HEK293 (cell line): Measurements from ENCODE around the gene ARHGAP45.

ENCODE experiments used
- ATF2 ChIP-seq: fragments of 450-650 bp; formaldehyde crosslinking; IDR thresholded peaks from 2 replicates; pipeline ENCODE4 v1.5.1; 2016; ENCODE audit warnings: missing biosample characterization, missing genetic modification characterization, low read depth
- BCL11A ChIP-seq: fragments of 450-650 bp; formaldehyde crosslinking; IDR thresholded peaks from 2 replicates; pipeline ENCODE4 v1.5.1; 2016; ENCODE audit warnings: low read depth, missing biosample characterization, missing genetic modification characterization
- BCL6B ChIP-seq: fragments of 450-650 bp; formaldehyde crosslinking; IDR thresholded peaks from 2 replicates; pipeline ENCODE4 v1.5.1; 2017; ENCODE audit warnings: missing biosample characterization, missing genetic modification characterization
- ELK4 ChIP-seq: IDR thresholded peaks from 2 replicates; pipeline ENCODE4 v1.6.1; 2011; ENCODE audit warnings: mild to moderate bottlenecking, low read depth, low read length, borderline replicate concordance
- GLI2 ChIP-seq: fragments of 450-650 bp; formaldehyde crosslinking; IDR thresholded peaks from 2 replicates; pipeline ENCODE4; 2017; ENCODE audit warnings: missing biosample characterization, missing genetic modification characterization, low read depth, borderline replicate concordance
- HIC1 ChIP-seq: fragments of 450-650 bp; formaldehyde crosslinking; IDR thresholded peaks from 2 replicates; pipeline ENCODE4 v1.5.1; 2016; ENCODE audit warnings: missing biosample characterization, missing genetic modification characterization
- HOXC10 ChIP-seq: sonication (generic); formaldehyde crosslinking; IDR thresholded peaks from 2 replicates; pipeline ENCODE4 v1.8.1; 2023; ENCODE audit warnings: mild to moderate bottlenecking, missing genetic modification reagents
- MZF1 ChIP-seq: fragments of 450-650 bp; formaldehyde crosslinking; IDR thresholded peaks from 2 replicates; pipeline ENCODE4 v1.5.1; 2017; ENCODE audit warnings: missing biosample characterization, missing genetic modification characterization, borderline replicate concordance
- SETDB1 ChIP-seq: IDR thresholded peaks from one replicate; pipeline ENCODE4 v1.6.1; 2017; ENCODE audit warnings: mild to moderate bottlenecking, low read length, moderate library complexity, mixed read lengths; ENCODE audit not compliant: insufficient read length
- ZNF132 ChIP-seq: fragments of 450-650 bp; formaldehyde crosslinking; IDR thresholded peaks from 2 replicates; pipeline ENCODE4 v1.5.1; 2017; ENCODE audit warnings: missing biosample characterization, missing genetic modification characterization, borderline replicate concordance
- ZNF146 ChIP-seq: fragments of 450-650 bp; formaldehyde crosslinking; IDR thresholded peaks from 2 replicates; pipeline ENCODE4 v1.5.1; 2016; ENCODE audit warnings: missing biosample characterization, missing genetic modification characterization
- ZNF214 ChIP-seq: fragments of 450-650 bp; formaldehyde crosslinking; IDR thresholded peaks from 2 replicates; pipeline ENCODE4 v1.5.1; 2017; ENCODE audit warnings: missing biosample characterization, mild to moderate bottlenecking, missing genetic modification characterization, borderline replicate concordance
- ZNF23 ChIP-seq: fragments of 450-650 bp; formaldehyde crosslinking; IDR thresholded peaks from 2 replicates; pipeline ENCODE4 v1.5.1; 2016; ENCODE audit warnings: missing biosample characterization, missing genetic modification characterization, borderline replicate concordance
- ZNF302 ChIP-seq: fragments of 450-650 bp; formaldehyde crosslinking; IDR thresholded peaks from 2 replicates; pipeline ENCODE4 v1.5.1; 2016; ENCODE audit warnings: missing biosample characterization, missing genetic modification characterization, low read depth
- ZNF37A ChIP-seq: fragments of 450-650 bp; IDR thresholded peaks from 2 replicates; pipeline ENCODE4 v1.5.1; 2018; ENCODE audit warnings: missing biosample characterization, missing genetic modification characterization
- ZNF404 ChIP-seq: fragments of 450-650 bp; formaldehyde crosslinking; IDR thresholded peaks from 2 replicates; pipeline ENCODE4 v1.5.1; 2017; ENCODE audit warnings: missing biosample characterization, missing genetic modification characterization
- ZNF621 ChIP-seq: fragments of 450-650 bp; formaldehyde crosslinking; IDR thresholded peaks from 2 replicates; pipeline ENCODE4 v1.5.1; 2017; ENCODE audit warnings: missing biosample characterization, missing genetic modification characterization
- ZNF654 ChIP-seq: fragments of 450-650 bp; formaldehyde crosslinking; IDR thresholded peaks from 2 replicates; pipeline ENCODE4 v1.5.1; 2016; ENCODE audit warnings: low read depth, missing biosample characterization, missing genetic modification characterization
- ZSCAN23 ChIP-seq: fragments of 450-650 bp; formaldehyde crosslinking; IDR thresholded peaks from 2 replicates; pipeline ENCODE4 v1.5.1; 2016; ENCODE audit warnings: missing biosample characterization, missing genetic modification characterization
- TF ChIP-seq, protein P1 (sequence below): fragments of 450-650 bp; formaldehyde crosslinking; IDR thresholded peaks from 2 replicates; pipeline ENCODE4 v1.5.1; 2017; ENCODE audit warnings: missing biosample characterization, missing genetic modification characterization
- TF ChIP-seq, protein P2 (sequence below): fragments of 450-650 bp; formaldehyde crosslinking; IDR thresholded peaks from 2 replicates; pipeline ENCODE4 v1.5.1; 2016; ENCODE audit warnings: missing biosample characterization, missing genetic modification characterization
- TF ChIP-seq, protein P3 (sequence below): fragments of 450-650 bp; formaldehyde crosslinking; IDR thresholded peaks from 2 replicates; pipeline ENCODE4 v1.5.1; 2016; ENCODE audit warnings: missing biosample characterization, missing genetic modification characterization, low read depth

ARHGAP45 gene

GRCh38 chr19:1113030-1113985 is 46.3 kb downstream of the ARHGAP45 start (continued):
- TF ChIP-seq, protein P1, sequence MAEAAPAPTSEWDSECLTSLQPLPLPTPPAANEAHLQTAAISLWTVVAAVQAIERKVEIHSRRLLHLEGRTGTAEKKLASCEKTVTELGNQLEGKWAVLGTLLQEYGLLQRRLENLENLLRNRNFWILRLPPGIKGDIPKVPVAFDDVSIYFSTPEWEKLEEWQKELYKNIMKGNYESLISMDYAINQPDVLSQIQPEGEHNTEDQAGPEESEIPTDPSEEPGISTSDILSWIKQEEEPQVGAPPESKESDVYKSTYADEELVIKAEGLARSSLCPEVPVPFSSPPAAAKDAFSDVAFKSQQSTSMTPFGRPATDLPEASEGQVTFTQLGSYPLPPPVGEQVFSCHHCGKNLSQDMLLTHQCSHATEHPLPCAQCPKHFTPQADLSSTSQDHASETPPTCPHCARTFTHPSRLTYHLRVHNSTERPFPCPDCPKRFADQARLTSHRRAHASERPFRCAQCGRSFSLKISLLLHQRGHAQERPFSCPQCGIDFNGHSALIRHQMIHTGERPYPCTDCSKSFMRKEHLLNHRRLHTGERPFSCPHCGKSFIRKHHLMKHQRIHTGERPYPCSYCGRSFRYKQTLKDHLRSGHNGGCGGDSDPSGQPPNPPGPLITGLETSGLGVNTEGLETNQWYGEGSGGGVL = no peak
- TF ChIP-seq HOXC10 = no peak
- TF ChIP-seq ZNF654 = peak; percentile 64
- TF ChIP-seq, protein P2, sequence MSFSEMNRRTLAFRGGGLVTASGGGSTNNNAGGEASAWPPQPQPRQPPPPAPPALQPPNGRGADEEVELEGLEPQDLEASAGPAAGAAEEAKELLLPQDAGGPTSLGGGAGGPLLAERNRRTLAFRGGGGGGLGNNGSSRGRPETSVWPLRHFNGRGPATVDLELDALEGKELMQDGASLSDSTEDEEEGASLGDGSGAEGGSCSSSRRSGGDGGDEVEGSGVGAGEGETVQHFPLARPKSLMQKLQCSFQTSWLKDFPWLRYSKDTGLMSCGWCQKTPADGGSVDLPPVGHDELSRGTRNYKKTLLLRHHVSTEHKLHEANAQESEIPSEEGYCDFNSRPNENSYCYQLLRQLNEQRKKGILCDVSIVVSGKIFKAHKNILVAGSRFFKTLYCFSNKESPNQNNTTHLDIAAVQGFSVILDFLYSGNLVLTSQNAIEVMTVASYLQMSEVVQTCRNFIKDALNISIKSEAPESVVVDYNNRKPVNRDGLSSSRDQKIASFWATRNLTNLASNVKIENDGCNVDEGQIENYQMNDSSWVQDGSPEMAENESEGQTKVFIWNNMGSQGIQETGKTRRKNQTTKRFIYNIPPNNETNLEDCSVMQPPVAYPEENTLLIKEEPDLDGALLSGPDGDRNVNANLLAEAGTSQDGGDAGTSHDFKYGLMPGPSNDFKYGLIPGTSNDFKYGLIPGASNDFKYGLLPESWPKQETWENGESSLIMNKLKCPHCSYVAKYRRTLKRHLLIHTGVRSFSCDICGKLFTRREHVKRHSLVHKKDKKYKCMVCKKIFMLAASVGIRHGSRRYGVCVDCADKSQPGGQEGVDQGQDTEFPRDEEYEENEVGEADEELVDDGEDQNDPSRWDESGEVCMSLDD (tag by site-specific recombination) = peak; percentile 94
- TF ChIP-seq, protein P3, sequence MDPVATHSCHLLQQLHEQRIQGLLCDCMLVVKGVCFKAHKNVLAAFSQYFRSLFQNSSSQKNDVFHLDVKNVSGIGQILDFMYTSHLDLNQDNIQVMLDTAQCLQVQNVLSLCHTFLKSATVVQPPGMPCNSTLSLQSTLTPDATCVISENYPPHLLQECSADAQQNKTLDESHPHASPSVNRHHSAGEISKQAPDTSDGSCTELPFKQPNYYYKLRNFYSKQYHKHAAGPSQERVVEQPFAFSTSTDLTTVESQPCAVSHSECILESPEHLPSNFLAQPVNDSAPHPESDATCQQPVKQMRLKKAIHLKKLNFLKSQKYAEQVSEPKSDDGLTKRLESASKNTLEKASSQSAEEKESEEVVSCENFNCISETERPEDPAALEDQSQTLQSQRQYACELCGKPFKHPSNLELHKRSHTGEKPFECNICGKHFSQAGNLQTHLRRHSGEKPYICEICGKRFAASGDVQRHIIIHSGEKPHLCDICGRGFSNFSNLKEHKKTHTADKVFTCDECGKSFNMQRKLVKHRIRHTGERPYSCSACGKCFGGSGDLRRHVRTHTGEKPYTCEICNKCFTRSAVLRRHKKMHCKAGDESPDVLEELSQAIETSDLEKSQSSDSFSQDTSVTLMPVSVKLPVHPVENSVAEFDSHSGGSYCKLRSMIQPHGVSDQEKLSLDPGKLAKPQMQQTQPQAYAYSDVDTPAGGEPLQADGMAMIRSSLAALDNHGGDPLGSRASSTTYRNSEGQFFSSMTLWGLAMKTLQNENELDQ = no peak
- no peak for TF ChIP-seq ZNF214 (tag by site-specific recombination)
- TF ChIP-seq BCL11A (tag by site-specific recombination) = no peak; the same call in 1 of the 2 replicates
- TF ChIP-seq ZNF23 (tag by site-specific recombination) = no peak
- no peak for TF ChIP-seq SETDB1
- TF ChIP-seq ELK4 = no peak
- TF ChIP-seq ZNF132 (tag by site-specific recombination) = no peak
- no peak for TF ChIP-seq ZNF302 (tag by site-specific recombination)
- no peak for TF ChIP-seq BCL6B
- TF ChIP-seq GLI2 = no peak
- TF ChIP-seq ZNF37A (tag by site-specific recombination) = no peak
- TF ChIP-seq ZNF146 (tag by site-specific recombination) = no peak
- TF ChIP-seq MZF1 = no peak
- TF ChIP-seq ZNF404 = no peak
- TF ChIP-seq ATF2 = no peak
- TF ChIP-seq ZNF621 (tag by site-specific recombination) = no peak
- no peak for TF ChIP-seq ZSCAN23 (tag by site-specific recombination)
- peak; percentile 38; the same call in 1 of the 2 replicates for TF ChIP-seq HIC1 (tag by site-specific recombination)
